Skeletal muscle tissue (tissue), 4 donors: ENCODE data around the gene TRAF7. TPM values are rescaled to one million over a fixed set of nuclear protein-coding genes. Genes with fewer than 3 reads are reported as not detected.
A peak's percentile ranks its signal among the peaks of the same experiment; 100 is the strongest.

ENCODE experiments used
- H3K27ac ChIP-seq: one replicate; pipeline ENCODE4 v1.7.0; 2013; ENCODE audit warnings: mild to moderate bottlenecking, low read depth, low read length, inconsistent platforms
- H3K27me3 ChIP-seq, 3 donors: one replicate each; pipeline ENCODE4 v1.7.0; 2013; ENCODE audit warnings: low read length in 3 of 3; ENCODE audit not compliant: control insufficient read depth in 3 of 3, insufficient read depth in 3 of 3
- H3K36me3 ChIP-seq, 3 donors: one replicate each; pipeline ENCODE4 v1.7.0; 2013; ENCODE audit warnings: low read length in 3 of 3; ENCODE audit not compliant: control insufficient read depth in 3 of 3, insufficient read depth in 3 of 3
- H3K4me1 ChIP-seq, 3 donors: one replicate each; pipeline ENCODE4 v1.7.0; 2013; ENCODE audit warnings: low read length in 3 of 3, mild to moderate bottlenecking in 3 of 3; ENCODE audit not compliant: control insufficient read depth in 3 of 3, insufficient read depth in 3 of 3
- H3K4me3 ChIP-seq, 3 donors: one replicate each; pipeline ENCODE4 v1.7.0; 2013; ENCODE audit warnings: low read length in 3 of 3
- H3K9ac ChIP-seq, 3 donors: one replicate each; pipeline ENCODE4 v1.7.0; 2013; ENCODE audit warnings: low read length in 3 of 3, mild to moderate bottlenecking in 3 of 3, moderate library complexity in 2 of 3, low read depth in 1 of 3
- H3K9me3 ChIP-seq, 3 donors: one replicate each; pipeline ENCODE4 v1.7.0; 2013; ENCODE audit warnings: low read length in 3 of 3; ENCODE audit not compliant: control insufficient read depth in 3 of 3
- total RNA-seq: library from RNA; depleted of rRNA; stranded (reverse); fragments of >200 nt; gene quantifications from one replicate; pipeline ENCODE4 v1.2.3, GENCODE V29; 2014
- donor health status: Osteomylitis.

TRAF7 gene
- total RNA-seq, 1 donor from 2014 or later: 24.0 TPM

GRCh38 chr16:2212362-2213324 lies 57.1 kb downstream of the TRAF7 start:
- no peaks in the 10 kb centered on the region for H3K27me3 ChIP-seq
- H3K9ac ChIP-seq: peak overlapping the region; percentile 73 to 98 (median 92)
- peaks cover 40 to 57% (median 50%) of the 10 kb centered on the region in 3 donors for H3K4me1 ChIP-seq
- no peaks in the 10 kb centered on the region for H3K9me3 ChIP-seq
- peaks cover 19 to 24% (median 19%) of the 10 kb centered on the region in 3 donors for H3K36me3 ChIP-seq
- H3K27ac ChIP-seq: peak overlapping the region; percentile 77
- peak overlapping the region; percentile 86 to 91 (median 87) for H3K4me3 ChIP-seq

- no peaks in the 10 kb centered on the region for H3K9me3 ChIP-seq
- peak overlapping the region; percentile 73 to 98 (median 92) for H3K9ac ChIP-seq
- peaks cover 5 to 11% (median 7%) of the 10 kb centered on the region in 3 donors for H3K36me3 ChIP-seq
- H3K27me3 ChIP-seq: no peaks in the 10 kb centered on the region
- peak overlapping the region; percentile 77 for H3K27ac ChIP-seq
- H3K4me3 ChIP-seq: peak overlapping the region; percentile 86 to 91 (median 87)
- H3K4me1 ChIP-seq: peaks cover 39 to 50% (median 45%) of the 10 kb centered on the region in 3 donors
Observed at GRCh38 chr16:2213817-2214718, 58.5 kb downstream of the TRAF7 start.

- Histone ChIP-seq H3K27ac (peak within 1 kb of the TSS; percentile 89), H3K4me3 (peak within 1 kb of the TSS; percentile 88 to 91 (median 89)), H3K4me1 (peaks cover 39 to 46% (median 42%) of the 10 kb centered on the region in 3 donors), H3K9me3 (no peaks in the 10 kb centered on the region), H3K9ac (peak within 1 kb of the TSS; percentile 81 to 98 (median 94)), H3K27me3 (no peaks in the 10 kb centered on the region), H3K36me3 (peaks cover 0 to 5% (median 3%) of the 10 kb centered on the region in 3 donors)
Observed at GRCh38 chr16:2214719-2214968, 59.1 kb downstream of the TRAF7 start, which contains the start of gene PGP. TSS of gene PGP (minus strand) at chr16:2214840. CDS start at chr16:2214777, 63 bp downstream.

GRCh38 chr16:2216330-2216729 lies 60.7 kb downstream of the TRAF7 start:
- Histone ChIP-seq H3K36me3 (no peaks in the 10 kb centered on the region), H3K27me3 (no peaks in the 10 kb centered on the region), H3K4me3 (no peak overlapping the region), H3K27ac (no peak overlapping the region), H3K9ac (no peak overlapping the region), H3K4me1 (peaks cover 25 to 30% (median 25%) of the 10 kb centered on the region in 3 donors), H3K9me3 (no peaks in the 10 kb centered on the region)

GRCh38 chr16:2223221-2223941 lies 67.8 kb downstream of the TRAF7 start, which contains the start of gene E4F1:
TSS of gene E4F1 (plus strand) at chr16:2223591. CDS start at chr16:2223614, 23 bp downstream.
- H3K9me3 ChIP-seq: no peaks in the 10 kb centered on the region
- peaks cover 13 to 24% (median 24%) of the 10 kb centered on the region in 3 donors for H3K4me1 ChIP-seq
- H3K4me3 ChIP-seq: peak within 1 kb of the TSS; percentile 78 to 86 (median 83)
- H3K27ac ChIP-seq: peak within 1 kb of the TSS; percentile 84
- peaks cover under 1 to 9% (median 9%) of the 10 kb centered on the region in 3 donors for H3K36me3 ChIP-seq
- no peaks in the 10 kb centered on the region for H3K27me3 ChIP-seq
- peak within 1 kb of the TSS; percentile 87 to 95 (median 93) for H3K9ac ChIP-seq

GRCh38 chr16:2223942-2224486 lies 68.4 kb downstream of the TRAF7 start:
- Histone ChIP-seq H3K27ac (peak overlapping the region; percentile 84), H3K9me3 (no peaks in the 10 kb centered on the region), H3K36me3 (peaks cover 6 to 15% (median 15%) of the 10 kb centered on the region in 3 donors), H3K27me3 (no peaks in the 10 kb centered on the region), H3K4me3 (peak overlapping the region; percentile 78 to 86 (median 83)), H3K9ac (peak overlapping the region; percentile 87 to 95 (median 93)), H3K4me1 (peaks cover 13 to 24% (median 24%) of the 10 kb centered on the region in 3 donors)

- H3K9ac ChIP-seq: peak overlapping the region in 2 of 3 donors; percentile 33 to 54
- H3K4me3 ChIP-seq: no peak overlapping the region
- no peaks in the 10 kb centered on the region for H3K27me3 ChIP-seq
- H3K27ac ChIP-seq: no peak overlapping the region
- H3K9me3 ChIP-seq: no peaks in the 10 kb centered on the region
- H3K4me1 ChIP-seq: peaks cover 13 to 24% (median 24%) of the 10 kb centered on the region in 3 donors
- peaks cover 27 to 33% (median 31%) of the 10 kb centered on the region in 3 donors for H3K36me3 ChIP-seq
Observed at GRCh38 chr16:2226245-2226793, 70.7 kb downstream of the TRAF7 start.

GRCh38 chr16:2226918-2227317 lies 71.3 kb downstream of the TRAF7 start:
- no peak overlapping the region for H3K27ac ChIP-seq
- no peaks in the 10 kb centered on the region for H3K9me3 ChIP-seq
- peaks cover 13 to 24% (median 24%) of the 10 kb centered on the region in 3 donors for H3K4me1 ChIP-seq
- no peaks in the 10 kb centered on the region for H3K27me3 ChIP-seq
- H3K4me3 ChIP-seq: no peak overlapping the region
- H3K9ac ChIP-seq: peak overlapping the region in 1 of 3 donors; percentile 33
- H3K36me3 ChIP-seq: peaks cover 33 to 38% (median 37%) of the 10 kb centered on the region in 3 donors
